Nucleus accumbens (tissue), 56 donors: Measurements from ENCODE around the gene TRPM7.
"Not testable (repeated sequence)": the region's sequence is repeated elsewhere in the genome, so short reads cannot be mapped to it uniquely, and the experiment has no call there.

Experiments
- DNase-seq, 56 donors: peaks; one replicate each; lab custom pipeline; 2025; lab: John Stamatoyannopoulos, UW

The TRPM7 gene

DNA sequence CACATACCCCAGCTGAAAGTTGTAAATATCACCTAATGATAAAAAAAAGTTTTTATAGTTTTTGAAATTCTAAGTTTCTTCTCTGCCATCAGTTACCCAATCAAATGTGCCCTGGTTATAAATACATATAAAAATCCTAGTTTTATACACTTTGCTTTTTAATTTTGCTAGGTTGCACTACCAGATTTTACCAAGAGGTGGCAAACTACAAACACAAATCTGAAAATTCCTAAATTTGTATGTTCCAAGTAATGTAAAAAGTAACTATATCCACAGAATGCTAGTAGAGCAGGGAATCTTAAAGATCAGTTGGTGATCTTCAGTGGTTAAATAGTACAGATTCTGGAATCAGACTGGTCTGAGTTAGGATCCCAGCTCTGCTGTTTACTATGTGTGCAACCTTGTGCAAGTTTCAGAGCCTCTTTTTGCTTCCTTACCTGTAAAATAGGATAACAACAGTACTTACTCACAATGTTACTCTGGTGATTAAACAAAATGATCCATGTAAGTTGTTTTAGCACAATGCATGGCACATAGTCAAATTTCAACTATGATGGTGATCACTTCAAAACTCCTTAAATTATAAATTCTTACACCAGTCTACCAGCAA, 11.0 kb downstream of the TRPM7 start:
- DNase-seq, result no peak

GRCh38 chr15:50670115-50670514, 16.5 kb downstream of the TRPM7 start:
- no peak for DNase-seq

GRCh38 chr15:50669611-50670010, 17.0 kb downstream of the TRPM7 start:
- no peak for DNase-seq

- DNase-seq, result no peak
Measured at GRCh38 chr15:50665938-50666337, 20.7 kb downstream of the TRPM7 start.

DNA sequence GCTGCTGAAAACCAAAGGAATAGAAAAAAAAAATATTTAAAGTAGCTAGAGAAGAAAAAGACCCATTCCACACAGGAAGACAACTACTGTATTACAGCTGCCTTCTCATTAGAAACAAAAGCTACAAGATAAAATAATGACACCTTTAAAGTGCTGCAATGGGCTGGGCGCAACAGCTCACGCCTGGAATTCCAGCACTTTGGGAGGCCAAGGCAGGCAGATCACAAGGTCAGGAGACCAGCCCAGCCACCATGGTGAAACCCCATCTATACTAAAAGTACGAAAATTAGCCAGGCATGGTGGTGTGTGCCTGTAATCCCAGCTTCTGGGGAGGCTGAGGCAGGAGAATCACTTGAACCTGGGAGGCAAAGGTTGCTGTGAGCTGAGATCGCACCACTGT, 31.0 kb downstream of the TRPM7 start:
- no peak for DNase-seq

DNA sequence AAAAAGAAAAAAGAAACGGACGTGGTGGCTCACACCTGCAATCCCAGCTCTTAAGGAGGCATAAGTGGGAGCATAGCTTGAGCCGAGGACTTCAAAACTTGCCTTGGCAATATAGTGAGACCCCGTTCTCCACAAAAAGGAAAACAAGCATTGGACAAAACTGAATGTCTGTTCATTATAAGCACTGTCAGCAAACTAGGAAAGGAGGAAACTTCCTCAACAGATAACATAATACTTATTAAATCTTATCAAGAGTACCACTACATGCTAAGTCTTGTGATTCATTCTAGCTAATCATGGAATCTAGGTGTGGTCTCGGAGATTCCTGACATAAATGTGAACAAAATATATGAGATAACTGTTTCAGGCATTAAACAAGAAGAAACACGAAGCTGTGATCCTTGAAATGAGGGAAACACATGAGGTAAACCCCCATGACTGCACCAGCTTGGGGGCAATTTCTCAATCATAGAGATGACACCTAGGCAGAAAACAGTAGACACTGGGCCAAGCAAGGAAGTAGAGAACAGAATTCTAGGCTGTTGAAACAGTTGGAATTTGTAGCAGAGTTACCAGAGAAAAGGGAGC, 33.3 kb downstream of the TRPM7 start:
- DNase-seq, result no peak

GRCh38 chr15:50652671-50653070, 33.9 kb downstream of the TRPM7 start:
- no peak for DNase-seq

- DNase-seq, result no peak
Measured at GRCh38 chr15:50641318-50641717, 45.3 kb downstream of the TRPM7 start.

DNA sequence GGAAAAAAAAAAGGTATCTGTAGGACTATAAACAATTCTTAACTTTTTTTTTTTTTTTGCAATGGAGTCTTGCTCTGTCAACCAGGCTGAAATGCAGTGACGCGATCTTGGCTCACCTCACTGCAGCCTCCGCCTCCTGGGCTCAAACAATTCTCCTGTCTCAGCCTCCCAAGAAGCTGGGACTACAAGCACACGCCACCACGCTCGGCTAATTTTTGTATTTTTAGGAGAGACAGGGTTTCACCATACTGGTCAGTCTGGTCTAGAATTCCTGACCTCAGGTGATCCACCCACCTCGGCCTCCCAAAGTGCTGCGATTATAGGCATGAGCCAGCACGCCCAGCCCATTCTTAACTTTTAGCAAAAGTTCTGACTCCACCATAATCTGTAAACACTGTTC, 50.5 kb downstream of the TRPM7 start:
- DNase-seq, result no peak

DNA sequence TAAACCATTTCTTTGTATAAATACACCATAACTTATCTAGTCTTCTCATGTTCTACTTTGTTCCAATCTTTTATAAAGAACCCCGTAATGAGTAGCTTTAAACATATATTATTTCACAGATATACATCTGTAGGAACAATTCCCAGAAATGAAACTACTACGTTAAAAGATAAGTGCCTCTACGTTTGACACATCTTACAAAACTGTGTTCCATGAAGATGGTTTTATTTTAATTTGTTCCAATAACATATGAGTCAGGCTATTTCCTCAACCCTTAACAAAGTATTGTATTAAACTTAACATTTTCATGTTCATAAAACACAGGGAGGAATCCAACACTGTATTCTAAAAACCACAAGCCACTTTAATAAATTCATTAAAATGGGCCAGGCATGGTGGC, 52.9 kb downstream of the TRPM7 start:
- DNase-seq, result no peak

- no peak for DNase-seq
Measured at GRCh38 chr15:50628421-50628820, 58.2 kb downstream of the TRPM7 start.

- DNase-seq, result no peak
Measured at GRCh38 chr15:50627351-50628055, 59.1 kb downstream of the TRPM7 start.

GRCh38 chr15:50624616-50625168, 61.9 kb downstream of the TRPM7 start:
- DNase-seq, result no peak

DNA sequence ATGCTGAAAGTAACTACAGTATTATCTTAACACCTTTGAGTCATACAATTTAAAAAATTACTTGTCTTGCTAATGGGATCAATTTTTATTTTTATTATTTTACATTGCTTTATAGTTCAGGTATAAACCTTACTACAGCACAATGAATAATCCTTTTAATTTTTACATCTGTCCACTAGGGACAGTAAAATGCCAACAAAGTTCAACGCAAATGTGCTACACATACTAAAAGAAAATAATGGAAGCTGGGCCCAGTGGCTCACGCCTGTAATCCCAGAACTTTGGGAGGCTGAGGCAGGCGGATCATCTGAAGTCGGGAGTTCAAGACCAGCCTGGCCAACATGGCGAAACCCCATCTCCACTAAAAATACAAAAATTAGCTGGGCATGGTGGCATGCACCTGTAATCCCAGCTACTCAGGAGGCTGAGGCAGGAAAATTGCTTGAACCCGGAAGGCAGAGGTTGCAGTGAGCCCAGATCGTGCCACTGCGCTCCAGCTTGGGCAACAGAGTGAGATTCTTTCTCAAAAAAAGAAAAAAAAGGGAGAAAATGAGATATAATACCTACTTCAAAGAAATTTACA, 64.1 kb downstream of the TRPM7 start:
- not testable (repeated sequence) for DNase-seq

DNA sequence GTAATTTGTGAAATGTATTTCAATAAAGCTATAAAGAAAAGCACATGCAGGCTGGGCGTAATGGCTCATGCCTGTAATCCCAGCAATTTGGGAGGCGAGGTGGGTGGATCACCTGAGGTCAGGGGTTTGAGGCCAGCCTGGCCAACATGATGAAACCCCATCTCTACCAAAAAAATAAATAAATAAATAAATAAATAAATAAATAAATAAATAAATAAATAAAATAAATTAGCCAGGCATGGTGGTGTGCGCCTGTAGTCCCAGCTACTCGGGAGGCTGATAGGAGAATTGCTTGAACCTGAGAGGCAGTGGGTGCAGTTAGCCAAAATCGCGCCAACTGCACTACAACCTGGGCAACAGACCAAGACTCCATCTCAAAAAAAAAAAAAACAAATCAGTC, 69.6 kb downstream of the TRPM7 start:
- not testable (repeated sequence) for DNase-seq

DNA sequence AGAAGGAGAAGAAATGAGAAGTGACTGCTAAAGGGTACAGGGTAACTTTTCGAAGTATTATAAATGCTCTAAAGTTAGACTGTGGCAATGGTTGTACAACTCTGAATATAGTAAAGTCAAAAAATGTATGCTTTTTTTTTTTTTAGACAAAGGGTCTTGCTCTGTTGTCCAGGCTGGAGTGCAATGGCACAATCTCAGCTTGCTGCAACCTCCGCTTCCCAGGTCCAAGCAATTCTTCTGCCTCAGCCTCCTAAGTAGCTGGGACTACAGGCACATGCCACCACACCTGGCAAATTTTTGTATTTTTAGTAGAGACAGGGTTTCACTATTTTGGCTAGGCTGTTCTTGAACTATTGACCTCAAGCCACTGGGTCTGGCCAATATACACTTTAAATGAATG, 70.0 kb downstream of the TRPM7 start:
- DNase-seq, result not testable (repeated sequence)

DNA sequence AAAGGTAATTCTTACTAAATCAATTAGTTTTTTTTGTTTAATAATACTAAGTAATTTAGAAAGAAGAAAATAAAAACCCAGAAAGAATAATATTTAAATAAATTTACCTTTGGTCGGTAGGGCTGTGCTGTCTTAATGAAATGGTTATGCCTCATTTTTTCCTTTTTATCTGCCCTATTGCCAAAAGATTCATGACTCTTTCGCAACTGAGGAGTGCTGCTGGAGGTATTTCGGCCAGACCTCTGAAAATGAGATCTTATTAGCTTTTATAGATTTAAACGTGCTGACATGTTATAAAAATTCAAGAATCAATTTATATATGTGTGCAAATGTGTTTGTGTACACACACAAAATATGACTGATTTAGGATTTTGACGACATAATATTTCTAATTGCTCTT, 73.0 kb downstream of the TRPM7 start:
- DNase-seq, result no peak

DNA sequence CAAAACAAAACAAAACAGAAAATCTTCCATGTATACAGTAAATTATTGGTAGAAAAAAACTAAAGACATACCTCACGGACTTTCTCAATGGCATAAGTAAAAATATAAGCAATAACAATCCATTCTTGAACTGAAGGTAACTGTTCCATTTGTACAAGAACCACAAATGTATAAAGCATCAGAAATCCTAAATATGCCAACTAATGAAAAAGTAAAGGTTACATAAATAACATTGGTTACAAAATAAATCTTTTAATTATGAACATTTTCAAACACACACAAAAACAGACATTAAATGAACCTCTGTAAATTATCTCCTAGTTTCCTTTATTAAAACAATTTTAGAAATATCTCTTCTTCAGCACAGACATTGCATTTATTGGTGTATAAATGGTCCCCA, 79.5 kb downstream of the TRPM7 start:
- DNase-seq, result no peak

GRCh38 chr15:50605462-50605861, 81.1 kb downstream of the TRPM7 start:
- DNase-seq, result no peak

- DNase-seq, result not testable (repeated sequence)
Measured at GRCh38 chr15:50602028-50602427, 84.6 kb downstream of the TRPM7 start.

GRCh38 chr15:50594311-50594710, 92.3 kb downstream of the TRPM7 start:
- DNase-seq, result no peak
